Measurements from ENCODE around the gene ZBTB5.

ZBTB5 gene

GRCh38 chr9:37503736-37504135, 38.5 kb upstream of the ZBTB5 start:
- DNase-seq = peak; percentile 4
- peaks cover 13% of the 10 kb centered on the region for H3K36me3 ChIP-seq (ENCODE audit: control insufficient read depth, insufficient read depth, low read length)
- H3K4me1 ChIP-seq (ENCODE audit: control insufficient read depth, low read depth, low read length) = no peaks in the 10 kb centered on the region
- H2BK15ac ChIP-seq (replicated peaks; ENCODE audit: low read depth) = no peak overlapping the region
- no peaks in the 10 kb centered on the region for H3K79me1 ChIP-seq (ENCODE audit: low read length)
- no peak overlapping the region for H3K4me2 ChIP-seq (ENCODE audit: low read length)
- H3K23ac ChIP-seq (ENCODE audit: low read length) = no peak overlapping the region
- H2BK120ac ChIP-seq (ENCODE audit: low read depth, low read length) = no peak overlapping the region
- H2BK5ac ChIP-seq (ENCODE audit: low read length) = no peak overlapping the region
- no peak overlapping the region for H3K9ac ChIP-seq (ENCODE audit: low read length)
- no peak overlapping the region for H4K8ac ChIP-seq (ENCODE audit: low read depth, low read length)
- no peaks in the 10 kb centered on the region for H3K79me2 ChIP-seq (ENCODE audit: control insufficient read depth, insufficient read depth, low read length)
- no peak overlapping the region for H3K27ac ChIP-seq (ENCODE audit: low read depth, low read length)
- H3K27me3 ChIP-seq (ENCODE audit: insufficient read depth, low read length, poor library complexity) = no peaks in the 10 kb centered on the region
- H3K4ac ChIP-seq (ENCODE audit: low read depth, low read length) = no peak overlapping the region
- no peak overlapping the region for H3K56ac ChIP-seq (ENCODE audit: low read length)
- no peak overlapping the region for H2AK5ac ChIP-seq (ENCODE audit: low read length)
- H3K4me3 ChIP-seq (ENCODE audit: low read length) = no peak overlapping the region
- WGBS (ENCODE audit: extremely low coverage, insufficient coverage, low lambda C conversion rate) = no CpG with 5 or more reads among the region's 3 CpGs
- H3K18ac ChIP-seq (ENCODE audit: low read length) = no peak overlapping the region
- no peak overlapping the region for H4K5ac ChIP-seq (ENCODE audit: low read length)

GRCh38 chr9:37501957-37502596, 36.8 kb upstream of the ZBTB5 start:
- no peak overlapping the region for H2BK5ac ChIP-seq (ENCODE audit: low read length)
- no CpG with 5 or more reads among the region's 2 CpGs for WGBS (ENCODE audit: extremely low coverage, insufficient coverage, low lambda C conversion rate)
- H3K4me3 ChIP-seq (ENCODE audit: low read length) = no peak overlapping the region
- no peak overlapping the region for H2AK5ac ChIP-seq (ENCODE audit: low read length)
- H3K27ac ChIP-seq (ENCODE audit: low read depth, low read length) = no peak overlapping the region
- H3K23ac ChIP-seq (ENCODE audit: low read length) = no peak overlapping the region
- no peak overlapping the region for H3K56ac ChIP-seq (ENCODE audit: low read length)
- H3K36me3 ChIP-seq (ENCODE audit: control insufficient read depth, insufficient read depth, low read length) = peaks cover 13% of the 10 kb centered on the region
- no peak overlapping the region for H2BK15ac ChIP-seq (replicated peaks; ENCODE audit: low read depth)
- no peak overlapping the region for H3K18ac ChIP-seq (ENCODE audit: low read length)
- no peak overlapping the region for H4K8ac ChIP-seq (ENCODE audit: low read depth, low read length)
- H3K4ac ChIP-seq (ENCODE audit: low read depth, low read length) = no peak overlapping the region
- H2BK120ac ChIP-seq (ENCODE audit: low read depth, low read length) = no peak overlapping the region
- H4K5ac ChIP-seq (ENCODE audit: low read length) = no peak overlapping the region
- no peak for DNase-seq
- H3K79me1 ChIP-seq (ENCODE audit: low read length) = no peaks in the 10 kb centered on the region
- no peak overlapping the region for H3K4me2 ChIP-seq (ENCODE audit: low read length)
- no peaks in the 10 kb centered on the region for H3K27me3 ChIP-seq (ENCODE audit: insufficient read depth, low read length, poor library complexity)
- no peaks in the 10 kb centered on the region for H3K4me1 ChIP-seq (ENCODE audit: control insufficient read depth, low read depth, low read length)
- H3K9ac ChIP-seq (ENCODE audit: low read length) = no peak overlapping the region
- no peaks in the 10 kb centered on the region for H3K79me2 ChIP-seq (ENCODE audit: control insufficient read depth, insufficient read depth, low read length)

- H2BK15ac ChIP-seq (replicated peaks; ENCODE audit: low read depth) = no peak overlapping the region
- H3K56ac ChIP-seq (ENCODE audit: low read length) = no peak overlapping the region
- no peak overlapping the region for H3K4me2 ChIP-seq (ENCODE audit: low read length)
- peaks cover 18% of the 10 kb centered on the region for H3K36me3 ChIP-seq (ENCODE audit: control insufficient read depth, insufficient read depth, low read length)
- WGBS (ENCODE audit: extremely low coverage, insufficient coverage, low lambda C conversion rate) = no CpG with 5 or more reads among the region's 6 CpGs
- H3K18ac ChIP-seq (ENCODE audit: low read length) = no peak overlapping the region
- no peak overlapping the region for H3K23ac ChIP-seq (ENCODE audit: low read length)
- no peak for DNase-seq
- H4K5ac ChIP-seq (ENCODE audit: low read length) = no peak overlapping the region
- no peaks in the 10 kb centered on the region for H3K27me3 ChIP-seq (ENCODE audit: insufficient read depth, low read length, poor library complexity)
- no peaks in the 10 kb centered on the region for H3K79me1 ChIP-seq (ENCODE audit: low read length)
- no peak overlapping the region for H3K27ac ChIP-seq (ENCODE audit: low read depth, low read length)
- no peak overlapping the region for H2BK5ac ChIP-seq (ENCODE audit: low read length)
- no peak overlapping the region for H3K4ac ChIP-seq (ENCODE audit: low read depth, low read length)
- H4K8ac ChIP-seq (ENCODE audit: low read depth, low read length) = no peak overlapping the region
- no peak overlapping the region for H3K4me3 ChIP-seq (ENCODE audit: low read length)
- no peak overlapping the region for H3K9ac ChIP-seq (ENCODE audit: low read length)
- H2AK5ac ChIP-seq (ENCODE audit: low read length) = no peak overlapping the region
- no peaks in the 10 kb centered on the region for H3K79me2 ChIP-seq (ENCODE audit: control insufficient read depth, insufficient read depth, low read length)
- no peaks in the 10 kb centered on the region for H3K4me1 ChIP-seq (ENCODE audit: control insufficient read depth, low read depth, low read length)
- no peak overlapping the region for H2BK120ac ChIP-seq (ENCODE audit: low read depth, low read length)
These were observed 34.0 kb upstream of the ZBTB5 start for GRCh38 chr9:37499297-37499696.

GRCh38 chr9:37498457-37498856, 33.2 kb upstream of the ZBTB5 start:
- Histone ChIP-seq H3K56ac (ENCODE audit: low read length) (no peak overlapping the region), H3K18ac (ENCODE audit: low read length) (no peak overlapping the region), H2BK120ac (ENCODE audit: low read depth, low read length) (no peak overlapping the region), H3K79me1 (ENCODE audit: low read length) (no peaks in the 10 kb centered on the region), H4K8ac (ENCODE audit: low read depth, low read length) (no peak overlapping the region), H2AK5ac (ENCODE audit: low read length) (no peak overlapping the region), H3K9ac (ENCODE audit: low read length) (no peak overlapping the region), H3K4me3 (ENCODE audit: low read length) (no peak overlapping the region), H2BK5ac (ENCODE audit: low read length) (no peak overlapping the region), H4K5ac (ENCODE audit: low read length) (no peak overlapping the region), H3K4ac (ENCODE audit: low read depth, low read length) (no peak overlapping the region), H3K23ac (ENCODE audit: low read length) (no peak overlapping the region), H3K27ac (ENCODE audit: low read depth, low read length) (no peak overlapping the region), H3K36me3 (ENCODE audit: control insufficient read depth, insufficient read depth, low read length) (peaks cover 21% of the 10 kb centered on the region), H3K27me3 (ENCODE audit: insufficient read depth, low read length, poor library complexity) (no peaks in the 10 kb centered on the region), H3K79me2 (ENCODE audit: control insufficient read depth, insufficient read depth, low read length) (no peaks in the 10 kb centered on the region), H3K4me1 (ENCODE audit: control insufficient read depth, low read depth, low read length) (no peaks in the 10 kb centered on the region), H2BK15ac (replicated peaks; ENCODE audit: low read depth) (no peak overlapping the region), H3K4me2 (ENCODE audit: low read length) (no peak overlapping the region)
- no peak for DNase-seq
- no CpG with 5 or more reads among the region's 3 CpGs for WGBS (ENCODE audit: extremely low coverage, insufficient coverage, low lambda C conversion rate)

GRCh38 chr9:37497320-37497719, 32.1 kb upstream of the ZBTB5 start:
- H3K18ac ChIP-seq (ENCODE audit: low read length) = no peak overlapping the region
- H3K4me2 ChIP-seq (ENCODE audit: low read length) = no peak overlapping the region
- H4K8ac ChIP-seq (ENCODE audit: low read depth, low read length) = no peak overlapping the region
- no peak overlapping the region for H3K23ac ChIP-seq (ENCODE audit: low read length)
- peaks cover 16% of the 10 kb centered on the region for H3K36me3 ChIP-seq (ENCODE audit: control insufficient read depth, insufficient read depth, low read length)
- no peak for DNase-seq
- WGBS (ENCODE audit: extremely low coverage, insufficient coverage, low lambda C conversion rate) = no CpG with 5 or more reads among the region's 3 CpGs
- H3K27ac ChIP-seq (ENCODE audit: low read depth, low read length) = no peak overlapping the region
- H2BK120ac ChIP-seq (ENCODE audit: low read depth, low read length) = no peak overlapping the region
- no peak overlapping the region for H3K9ac ChIP-seq (ENCODE audit: low read length)
- H4K5ac ChIP-seq (ENCODE audit: low read length) = no peak overlapping the region
- no peaks in the 10 kb centered on the region for H3K4me1 ChIP-seq (ENCODE audit: control insufficient read depth, low read depth, low read length)
- H3K4ac ChIP-seq (ENCODE audit: low read depth, low read length) = no peak overlapping the region
- no peak overlapping the region for H2AK5ac ChIP-seq (ENCODE audit: low read length)
- H3K27me3 ChIP-seq (ENCODE audit: insufficient read depth, low read length, poor library complexity) = no peaks in the 10 kb centered on the region
- no peak overlapping the region for H3K4me3 ChIP-seq (ENCODE audit: low read length)
- no peaks in the 10 kb centered on the region for H3K79me1 ChIP-seq (ENCODE audit: low read length)
- no peak overlapping the region for H3K56ac ChIP-seq (ENCODE audit: low read length)
- H2BK5ac ChIP-seq (ENCODE audit: low read length) = no peak overlapping the region
- H3K79me2 ChIP-seq (ENCODE audit: control insufficient read depth, insufficient read depth, low read length) = no peaks in the 10 kb centered on the region
- H2BK15ac ChIP-seq (replicated peaks; ENCODE audit: low read depth) = no peak overlapping the region

- no CpG with 5 or more reads among the region's 4 CpGs for WGBS (ENCODE audit: extremely low coverage, insufficient coverage, low lambda C conversion rate)
- Histone ChIP-seq H3K4ac (ENCODE audit: low read depth, low read length) (no peak overlapping the region), H3K23ac (ENCODE audit: low read length) (no peak overlapping the region), H3K9ac (ENCODE audit: low read length) (no peak overlapping the region), H3K4me2 (ENCODE audit: low read length) (no peak overlapping the region), H3K27ac (ENCODE audit: low read depth, low read length) (no peak overlapping the region), H3K79me2 (ENCODE audit: control insufficient read depth, insufficient read depth, low read length) (no peaks in the 10 kb centered on the region), H2BK15ac (replicated peaks; ENCODE audit: low read depth) (no peak overlapping the region), H3K18ac (ENCODE audit: low read length) (no peak overlapping the region), H2BK5ac (ENCODE audit: low read length) (no peak overlapping the region), H2BK120ac (ENCODE audit: low read depth, low read length) (no peak overlapping the region), H2AK5ac (ENCODE audit: low read length) (no peak overlapping the region), H3K27me3 (ENCODE audit: insufficient read depth, low read length, poor library complexity) (no peaks in the 10 kb centered on the region), H3K56ac (ENCODE audit: low read length) (no peak overlapping the region), H4K5ac (ENCODE audit: low read length) (no peak overlapping the region), H3K79me1 (ENCODE audit: low read length) (no peaks in the 10 kb centered on the region), H3K4me1 (ENCODE audit: control insufficient read depth, low read depth, low read length) (no peaks in the 10 kb centered on the region), H4K8ac (ENCODE audit: low read depth, low read length) (no peak overlapping the region), H3K36me3 (ENCODE audit: control insufficient read depth, insufficient read depth, low read length) (peaks cover 11% of the 10 kb centered on the region), H3K4me3 (ENCODE audit: low read length) (no peak overlapping the region)
- no peak for DNase-seq
These were observed 30.8 kb upstream of the ZBTB5 start for GRCh38 chr9:37496020-37496419.
